Activated naive CD4-positive, alpha-beta T cell treated with anti-CD3 and anti-CD28 coated beads, Interleukin-2, amount 50 U/mL, for 24 hours (primary cell): ENCODE data around the gene CGN.

ENCODE experiments used
- H3K27ac Mint-ChIP-seq: one replicate; pipeline ENCODE4 v1.8.0; 2021; ENCODE audit warnings: mild to moderate bottlenecking, mixed read lengths
- H3K27me3 Mint-ChIP-seq: one replicate; pipeline ENCODE4 v1.8.0; 2021; ENCODE audit warnings: mixed read lengths
- H3K36me3 Mint-ChIP-seq: one replicate; pipeline ENCODE4 v1.8.0; 2021; ENCODE audit warnings: mixed read lengths
- H3K4me1 Mint-ChIP-seq: one replicate; pipeline ENCODE4 v1.8.0; 2021; ENCODE audit warnings: mixed read lengths
- H3K4me3 Mint-ChIP-seq: one replicate; pipeline ENCODE4 v1.8.0; 2021; ENCODE audit warnings: mild to moderate bottlenecking, mixed read lengths
- H3K9me3 Mint-ChIP-seq: one replicate; pipeline ENCODE4 v1.8.0; 2021; ENCODE audit warnings: mixed read lengths

The CGN gene

GRCh38 chr1:151529781-151530180 lies 18.6 kb downstream of the CGN start:
- H3K4me1 Mint-ChIP-seq = no peaks in the 10 kb centered on the region
- H3K9me3 Mint-ChIP-seq = no peaks in the 10 kb centered on the region
- H3K36me3 Mint-ChIP-seq = no peaks in the 10 kb centered on the region
- H3K27me3 Mint-ChIP-seq = no peaks in the 10 kb centered on the region
- no peak overlapping the region for H3K4me3 Mint-ChIP-seq
- H3K27ac Mint-ChIP-seq = peak overlapping the region; percentile 73

GRCh38 chr1:151530461-151530860 lies 19.3 kb downstream of the CGN start:
- Mint-ChIP-seq H3K9me3 (no peaks in the 10 kb centered on the region), H3K27ac (no peak overlapping the region), H3K27me3 (no peaks in the 10 kb centered on the region), H3K36me3 (no peaks in the 10 kb centered on the region), H3K4me1 (no peaks in the 10 kb centered on the region), H3K4me3 (no peak overlapping the region)

GRCh38 chr1:151533870-151534269 lies 22.7 kb downstream of the CGN start:
- Mint-ChIP-seq H3K9me3 (no peaks in the 10 kb centered on the region), H3K36me3 (no peaks in the 10 kb centered on the region), H3K4me1 (no peaks in the 10 kb centered on the region), H3K4me3 (no peak overlapping the region), H3K27me3 (no peaks in the 10 kb centered on the region), H3K27ac (no peak overlapping the region)

GRCh38 chr1:151534662-151535278 lies 23.6 kb downstream of the CGN start:
- Mint-ChIP-seq H3K4me3 (no peak overlapping the region), H3K36me3 (no peaks in the 10 kb centered on the region), H3K4me1 (peaks cover 2% of the 10 kb centered on the region), H3K27ac (no peak overlapping the region), H3K9me3 (no peaks in the 10 kb centered on the region), H3K27me3 (no peaks in the 10 kb centered on the region)

- peaks cover 9% of the 10 kb centered on the region for H3K4me1 Mint-ChIP-seq
- H3K36me3 Mint-ChIP-seq = no peaks in the 10 kb centered on the region
- H3K4me3 Mint-ChIP-seq = no peak overlapping the region
- H3K27ac Mint-ChIP-seq = no peak overlapping the region
- no peaks in the 10 kb centered on the region for H3K27me3 Mint-ChIP-seq
- H3K9me3 Mint-ChIP-seq = no peaks in the 10 kb centered on the region
Observed at GRCh38 chr1:151535326-151536271, 24.4 kb downstream of the CGN start.

GRCh38 chr1:151536499-151536898 lies 25.3 kb downstream of the CGN start:
- Mint-ChIP-seq H3K4me3 (no peak overlapping the region), H3K4me1 (peaks cover 18% of the 10 kb centered on the region), H3K27ac (no peak overlapping the region), H3K9me3 (no peaks in the 10 kb centered on the region), H3K36me3 (no peaks in the 10 kb centered on the region), H3K27me3 (no peaks in the 10 kb centered on the region)

GRCh38 chr1:151537112-151537511 lies 25.9 kb downstream of the CGN start:
- H3K9me3 Mint-ChIP-seq = no peaks in the 10 kb centered on the region
- no peak overlapping the region for H3K4me3 Mint-ChIP-seq
- no peaks in the 10 kb centered on the region for H3K27me3 Mint-ChIP-seq
- peaks cover 23% of the 10 kb centered on the region for H3K4me1 Mint-ChIP-seq
- no peak overlapping the region for H3K27ac Mint-ChIP-seq
- no peaks in the 10 kb centered on the region for H3K36me3 Mint-ChIP-seq

GRCh38 chr1:151539321-151540020 lies 28.3 kb downstream of the CGN start:
- no peaks in the 10 kb centered on the region for H3K36me3 Mint-ChIP-seq
- H3K4me3 Mint-ChIP-seq = peak overlapping the region; percentile 96
- H3K4me1 Mint-ChIP-seq = peaks cover 26% of the 10 kb centered on the region
- no peak overlapping the region for H3K27ac Mint-ChIP-seq
- no peaks in the 10 kb centered on the region for H3K9me3 Mint-ChIP-seq
- H3K27me3 Mint-ChIP-seq = no peaks in the 10 kb centered on the region

- Mint-ChIP-seq H3K9me3 (no peaks in the 10 kb centered on the region), H3K4me3 (peak within 1 kb of the TSS; percentile 96), H3K36me3 (no peaks in the 10 kb centered on the region), H3K4me1 (peaks cover 26% of the 10 kb centered on the region), H3K27me3 (no peaks in the 10 kb centered on the region), H3K27ac (peak within 1 kb of the TSS; percentile 83)
Observed at GRCh38 chr1:151540021-151540981, 29.1 kb downstream of the CGN start, which contains the start of gene TUFT1. TSS of gene TUFT1 (plus strand) at chr1:151540309. CDS start at chr1:151540367, 58 bp downstream.

GRCh38 chr1:151540982-151541377 lies 29.8 kb downstream of the CGN start:
- H3K36me3 Mint-ChIP-seq = no peaks in the 10 kb centered on the region
- H3K4me3 Mint-ChIP-seq = peak overlapping the region; percentile 96
- no peaks in the 10 kb centered on the region for H3K27me3 Mint-ChIP-seq
- no peak overlapping the region for H3K27ac Mint-ChIP-seq
- peaks cover 26% of the 10 kb centered on the region for H3K4me1 Mint-ChIP-seq
- H3K9me3 Mint-ChIP-seq = no peaks in the 10 kb centered on the region

GRCh38 chr1:151541752-151542151 lies 30.6 kb downstream of the CGN start:
- Mint-ChIP-seq H3K4me1 (peaks cover 26% of the 10 kb centered on the region), H3K9me3 (no peaks in the 10 kb centered on the region), H3K27me3 (no peaks in the 10 kb centered on the region), H3K27ac (no peak overlapping the region), H3K36me3 (no peaks in the 10 kb centered on the region), H3K4me3 (peak overlapping the region; percentile 96)

GRCh38 chr1:151542710-151543129 lies 31.5 kb downstream of the CGN start:
- Mint-ChIP-seq H3K4me1 (peaks cover 32% of the 10 kb centered on the region), H3K27ac (no peak overlapping the region), H3K36me3 (no peaks in the 10 kb centered on the region), H3K9me3 (no peaks in the 10 kb centered on the region), H3K4me3 (no peak overlapping the region), H3K27me3 (no peaks in the 10 kb centered on the region)

- no peak overlapping the region for H3K27ac Mint-ChIP-seq
- no peak overlapping the region for H3K4me3 Mint-ChIP-seq
- H3K36me3 Mint-ChIP-seq = no peaks in the 10 kb centered on the region
- H3K27me3 Mint-ChIP-seq = no peaks in the 10 kb centered on the region
- no peaks in the 10 kb centered on the region for H3K9me3 Mint-ChIP-seq
- H3K4me1 Mint-ChIP-seq = peaks cover 24% of the 10 kb centered on the region
Observed at GRCh38 chr1:151545542-151545941, 34.4 kb downstream of the CGN start.

- Mint-ChIP-seq H3K9me3 (no peaks in the 10 kb centered on the region), H3K27ac (no peak overlapping the region), H3K27me3 (no peaks in the 10 kb centered on the region), H3K36me3 (no peaks in the 10 kb centered on the region), H3K4me3 (no peak overlapping the region), H3K4me1 (peaks cover 16% of the 10 kb centered on the region)
Observed at GRCh38 chr1:151546011-151546925, 35.1 kb downstream of the CGN start.
